ENCODE data around the gene C1orf21.
A peak's percentile ranks its signal among the peaks of the same experiment; 100 is the strongest.

Gene C1orf21

DNA sequence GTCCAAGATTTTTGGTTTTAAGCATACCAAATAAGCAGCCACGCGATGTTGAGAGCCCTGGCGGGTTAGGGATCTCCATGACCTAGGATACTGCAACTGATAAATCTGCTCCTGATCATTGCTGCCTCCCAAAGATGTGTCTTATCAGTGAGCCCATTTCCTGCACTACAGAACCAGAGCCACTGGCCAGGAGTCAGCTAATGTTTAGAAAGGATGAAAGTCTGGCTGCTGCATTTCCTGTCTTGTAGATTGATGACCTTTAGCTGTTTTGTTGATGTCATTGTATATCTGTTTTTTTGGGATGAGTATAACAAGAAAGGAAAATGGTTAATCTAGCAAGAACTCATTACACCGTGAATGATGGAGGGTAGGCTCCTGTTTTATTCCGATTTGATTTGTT lies 74.5 kb downstream of the C1orf21 start:
- H3K9me3 ChIP-seq, result no peaks in the 10 kb centered on the region
- H3K36me3 ChIP-seq, result no peaks in the 10 kb centered on the region; the same call in 1 of the 2 replicates
- TF ChIP-seq, protein P1, sequence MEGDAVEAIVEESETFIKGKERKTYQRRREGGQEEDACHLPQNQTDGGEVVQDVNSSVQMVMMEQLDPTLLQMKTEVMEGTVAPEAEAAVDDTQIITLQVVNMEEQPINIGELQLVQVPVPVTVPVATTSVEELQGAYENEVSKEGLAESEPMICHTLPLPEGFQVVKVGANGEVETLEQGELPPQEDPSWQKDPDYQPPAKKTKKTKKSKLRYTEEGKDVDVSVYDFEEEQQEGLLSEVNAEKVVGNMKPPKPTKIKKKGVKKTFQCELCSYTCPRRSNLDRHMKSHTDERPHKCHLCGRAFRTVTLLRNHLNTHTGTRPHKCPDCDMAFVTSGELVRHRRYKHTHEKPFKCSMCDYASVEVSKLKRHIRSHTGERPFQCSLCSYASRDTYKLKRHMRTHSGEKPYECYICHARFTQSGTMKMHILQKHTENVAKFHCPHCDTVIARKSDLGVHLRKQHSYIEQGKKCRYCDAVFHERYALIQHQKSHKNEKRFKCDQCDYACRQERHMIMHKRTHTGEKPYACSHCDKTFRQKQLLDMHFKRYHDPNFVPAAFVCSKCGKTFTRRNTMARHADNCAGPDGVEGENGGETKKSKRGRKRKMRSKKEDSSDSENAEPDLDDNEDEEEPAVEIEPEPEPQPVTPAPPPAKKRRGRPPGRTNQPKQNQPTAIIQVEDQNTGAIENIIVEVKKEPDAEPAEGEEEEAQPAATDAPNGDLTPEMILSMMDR (IDR thresholded peaks at IDR 0.05; ENCODE audit: low read depth, low read length), result no peak
- H3K4me1 ChIP-seq, result peaks cover 47% of the 10 kb centered on the region
- peak; percentile 68 for DNase-seq
- peak overlapping the region; percentile 25 for H3K4me3 ChIP-seq (ENCODE audit: low read depth, low read length)
- H3K27me3 ChIP-seq, result no peaks in the 10 kb centered on the region

DNA sequence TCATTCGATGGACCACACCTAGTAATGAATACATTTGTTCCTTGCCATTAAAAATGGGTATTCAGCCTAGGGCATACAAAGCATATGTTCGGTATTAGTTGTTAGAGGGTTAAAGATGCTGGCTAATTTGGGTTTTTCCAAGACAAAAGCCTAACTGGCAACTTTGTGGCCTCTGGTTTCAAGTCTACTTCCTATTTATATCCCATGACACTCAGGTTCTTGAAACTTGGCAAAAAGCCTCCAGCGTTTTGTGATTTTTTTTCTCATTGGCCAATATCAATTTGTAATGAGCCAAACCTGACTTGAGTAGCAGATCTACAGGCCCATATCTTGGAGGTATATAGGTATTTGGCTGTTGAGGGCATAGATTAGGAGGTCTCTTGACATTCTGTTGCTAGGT lies 75.3 kb downstream of the C1orf21 start:
- Histone ChIP-seq H3K4me3 (ENCODE audit: low read depth, low read length) (peak overlapping the region; percentile 25), H3K4me1 (peaks cover 39% of the 10 kb centered on the region), H3K9me3 (no peaks in the 10 kb centered on the region), H3K27me3 (no peaks in the 10 kb centered on the region), H3K36me3 (no peaks in the 10 kb centered on the region; the same call in 1 of the 2 replicates)
- TF ChIP-seq, protein P1 (IDR thresholded peaks at IDR 0.05; ENCODE audit: low read depth, low read length), result no peak
- DNase-seq, result no peak

DNA sequence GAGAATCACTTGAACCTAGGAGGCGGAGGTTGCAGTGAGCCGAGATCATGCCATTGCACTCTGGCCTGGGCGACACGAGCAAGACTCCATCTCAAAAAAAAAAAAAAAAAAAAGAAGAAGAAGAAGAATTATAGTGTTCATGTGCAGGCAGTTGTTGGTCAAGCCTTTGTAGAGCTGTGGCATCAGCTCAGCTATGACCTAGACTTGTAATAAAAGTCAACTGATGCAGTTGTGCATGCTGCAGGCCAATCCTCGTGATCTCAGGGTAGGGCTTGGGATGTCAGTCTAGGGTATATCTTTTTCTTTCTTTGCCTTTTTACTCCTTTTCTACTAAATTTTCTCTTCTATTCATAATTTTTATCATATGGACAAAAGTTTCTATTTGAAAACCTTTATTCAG lies 76.2 kb downstream of the C1orf21 start:
- TF ChIP-seq, protein P1 (IDR thresholded peaks at IDR 0.05; ENCODE audit: low read depth, low read length), result no peak
- Histone ChIP-seq H3K36me3 (no peaks in the 10 kb centered on the region; the same call in 1 of the 2 replicates), H3K4me3 (ENCODE audit: low read depth, low read length) (no peak overlapping the region), H3K27me3 (no peaks in the 10 kb centered on the region), H3K4me1 (peaks cover 42% of the 10 kb centered on the region), H3K9me3 (no peaks in the 10 kb centered on the region)
- no peak for DNase-seq

DNA sequence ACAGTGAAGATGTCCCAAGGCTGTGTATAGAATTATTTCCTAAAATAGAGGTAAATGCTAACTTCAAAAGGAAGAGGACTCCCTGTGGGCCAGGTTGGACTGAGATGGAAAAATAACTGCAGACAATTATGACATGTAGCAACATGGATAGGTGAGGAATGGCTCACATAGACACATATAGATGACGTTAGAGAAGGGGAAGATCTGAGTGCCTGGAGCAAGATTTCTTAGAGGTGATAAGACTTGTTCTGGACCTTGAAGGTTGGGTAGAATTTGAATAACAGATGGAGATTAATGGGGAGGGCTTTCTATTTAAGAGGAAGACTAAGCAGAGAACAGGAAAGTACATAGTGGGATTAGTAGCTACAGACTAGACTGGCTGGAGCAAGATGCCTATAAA lies 76.9 kb downstream of the C1orf21 start:
- H3K9me3 ChIP-seq, result no peaks in the 10 kb centered on the region
- no peak for DNase-seq
- H3K4me3 ChIP-seq (ENCODE audit: low read depth, low read length), result no peak overlapping the region
- peaks cover 37% of the 10 kb centered on the region for H3K4me1 ChIP-seq
- TF ChIP-seq, protein P1 (IDR thresholded peaks at IDR 0.05; ENCODE audit: low read depth, low read length), result no peak
- no peaks in the 10 kb centered on the region for H3K27me3 ChIP-seq
- no peaks in the 10 kb centered on the region; the same call in 1 of the 2 replicates for H3K36me3 ChIP-seq

DNA sequence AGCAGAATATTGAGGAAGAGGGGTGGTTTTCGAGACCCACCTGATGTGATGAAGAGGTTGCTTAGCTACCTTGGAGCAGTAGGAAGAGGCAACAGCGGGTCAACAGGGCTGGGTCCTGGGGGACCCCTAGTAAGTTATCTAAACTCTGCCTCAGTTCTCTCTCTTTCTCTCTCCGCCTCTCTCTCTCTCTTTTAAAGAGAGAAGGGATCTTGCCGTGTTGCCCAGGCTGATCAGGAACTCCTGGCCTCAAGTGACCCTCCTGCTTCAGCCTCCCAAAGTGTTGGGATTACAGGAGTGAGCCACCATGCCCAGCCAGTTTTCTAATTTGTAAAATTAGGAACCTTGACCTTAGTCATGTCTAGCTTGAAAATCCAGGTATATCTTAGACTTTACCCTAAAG lies 77.9 kb downstream of the C1orf21 start:
- H3K36me3 ChIP-seq, result no peaks in the 10 kb centered on the region; the same call in 1 of the 2 replicates
- peaks cover 32% of the 10 kb centered on the region for H3K4me1 ChIP-seq
- H3K4me3 ChIP-seq (ENCODE audit: low read depth, low read length), result no peak overlapping the region
- no peak for DNase-seq
- H3K9me3 ChIP-seq, result no peaks in the 10 kb centered on the region
- TF ChIP-seq, protein P1 (IDR thresholded peaks at IDR 0.05; ENCODE audit: low read depth, low read length), result no peak
- H3K27me3 ChIP-seq, result no peaks in the 10 kb centered on the region

DNA sequence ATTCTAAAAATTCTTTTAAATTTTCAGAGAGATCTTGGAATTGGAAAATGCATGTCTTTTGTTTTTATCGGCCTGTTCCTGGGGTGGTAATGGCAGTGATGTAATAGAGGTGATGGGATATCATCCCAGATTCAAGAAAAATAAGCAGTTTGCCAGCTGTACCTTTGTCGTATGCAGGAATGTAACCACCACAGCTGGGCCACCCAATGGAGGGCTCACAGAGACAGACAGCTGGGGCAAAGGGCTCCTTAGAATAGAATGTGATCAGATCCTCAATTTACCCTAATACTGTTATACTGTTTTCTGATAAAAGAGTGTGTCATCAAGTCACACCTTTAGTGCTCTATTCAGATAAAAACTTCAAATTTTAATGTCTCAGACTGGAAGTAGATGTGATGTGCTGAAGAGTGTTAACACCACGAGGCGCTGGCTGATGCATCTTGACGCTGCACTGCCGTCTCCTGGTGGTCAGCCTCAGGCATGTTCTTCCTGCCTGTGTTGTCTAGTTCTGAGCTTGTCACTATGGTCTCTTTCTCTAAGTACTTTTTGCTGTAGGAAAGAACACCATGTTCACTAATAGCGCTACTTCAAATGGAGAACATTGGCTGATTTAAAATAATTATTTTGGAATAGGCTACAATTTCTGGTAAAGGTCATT lies 78.8 kb downstream of the C1orf21 start:
- Histone ChIP-seq H3K27me3 (no peaks in the 10 kb centered on the region), H3K4me1 (peaks cover 32% of the 10 kb centered on the region), H3K9me3 (no peaks in the 10 kb centered on the region), H3K36me3 (no peaks in the 10 kb centered on the region; the same call in 1 of the 2 replicates), H3K4me3 (ENCODE audit: low read depth, low read length) (no peak overlapping the region)
- no peak for DNase-seq
- TF ChIP-seq, protein P1 (IDR thresholded peaks at IDR 0.05; ENCODE audit: low read depth, low read length), result peak; percentile 21
